Measurements from ENCODE around the gene CDH4. TPM values are rescaled to one million over a fixed set of nuclear protein-coding genes. Genes with fewer than 3 reads are reported as not detected.

The CDH4 gene
- total RNA-seq, 1 donor from 2014 or later: 8.9 TPM

DNA sequence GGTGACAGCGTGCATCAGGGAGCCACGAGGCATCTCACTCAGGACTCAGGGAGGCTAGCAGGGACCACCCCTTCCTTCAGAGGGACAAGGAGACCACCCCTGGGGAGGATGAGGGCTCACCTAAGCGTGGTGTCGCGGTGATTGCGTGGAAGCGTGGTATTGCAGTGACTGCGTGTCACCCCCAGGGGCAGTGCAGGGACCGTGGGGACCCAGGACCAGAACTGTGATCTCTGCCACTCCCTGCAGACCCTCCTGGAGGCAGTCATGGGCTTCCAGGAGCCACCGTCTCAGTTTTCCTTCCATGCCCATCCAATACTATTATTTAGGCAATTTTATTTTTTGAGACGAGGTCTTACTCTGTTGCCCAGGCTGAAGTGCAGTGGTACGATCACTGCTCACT, 666.5 kb downstream of the CDH4 start:
- Mint-ChIP-seq H3K27me3 (ENCODE audit: low read depth) (no peaks in the 10 kb centered on the region), H3K9me3 (no peaks in the 10 kb centered on the region), H3K36me3 (ENCODE audit: low read depth) (no peaks in the 10 kb centered on the region), H3K4me1 (no peaks in the 10 kb centered on the region), H3K27ac (ENCODE audit: unreplicated experiment) (no peak overlapping the region), H3K4me3 (no peak overlapping the region)
- TF ChIP-seq, protein P1, sequence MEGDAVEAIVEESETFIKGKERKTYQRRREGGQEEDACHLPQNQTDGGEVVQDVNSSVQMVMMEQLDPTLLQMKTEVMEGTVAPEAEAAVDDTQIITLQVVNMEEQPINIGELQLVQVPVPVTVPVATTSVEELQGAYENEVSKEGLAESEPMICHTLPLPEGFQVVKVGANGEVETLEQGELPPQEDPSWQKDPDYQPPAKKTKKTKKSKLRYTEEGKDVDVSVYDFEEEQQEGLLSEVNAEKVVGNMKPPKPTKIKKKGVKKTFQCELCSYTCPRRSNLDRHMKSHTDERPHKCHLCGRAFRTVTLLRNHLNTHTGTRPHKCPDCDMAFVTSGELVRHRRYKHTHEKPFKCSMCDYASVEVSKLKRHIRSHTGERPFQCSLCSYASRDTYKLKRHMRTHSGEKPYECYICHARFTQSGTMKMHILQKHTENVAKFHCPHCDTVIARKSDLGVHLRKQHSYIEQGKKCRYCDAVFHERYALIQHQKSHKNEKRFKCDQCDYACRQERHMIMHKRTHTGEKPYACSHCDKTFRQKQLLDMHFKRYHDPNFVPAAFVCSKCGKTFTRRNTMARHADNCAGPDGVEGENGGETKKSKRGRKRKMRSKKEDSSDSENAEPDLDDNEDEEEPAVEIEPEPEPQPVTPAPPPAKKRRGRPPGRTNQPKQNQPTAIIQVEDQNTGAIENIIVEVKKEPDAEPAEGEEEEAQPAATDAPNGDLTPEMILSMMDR (conservative IDR thresholded peaks at IDR 0.05): peak; percentile 31
- DNase-seq (ENCODE audit: low read depth, low spot score): no peak

DNA sequence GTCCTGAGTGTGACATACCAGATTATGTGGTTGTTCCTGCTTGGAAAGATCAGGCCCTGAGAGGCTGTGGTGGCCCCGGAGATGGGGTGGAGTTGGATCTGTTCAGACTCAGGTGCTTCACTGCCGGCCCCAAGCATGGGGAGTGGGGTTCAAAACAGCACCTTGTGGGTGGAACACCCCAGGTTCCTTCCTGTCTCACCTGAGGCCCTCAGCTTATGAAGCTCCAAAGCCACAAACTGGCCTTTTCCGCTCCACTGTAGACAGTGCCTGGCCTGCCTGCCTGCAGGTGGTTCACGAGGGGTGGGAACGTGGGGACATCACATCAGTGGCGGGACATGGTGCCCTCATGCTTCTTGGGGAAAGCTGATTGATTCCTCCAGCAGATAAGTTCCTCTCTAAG, 667.2 kb downstream of the CDH4 start:
- Mint-ChIP-seq H3K36me3 (ENCODE audit: low read depth) (no peaks in the 10 kb centered on the region), H3K27ac (ENCODE audit: unreplicated experiment) (no peak overlapping the region), H3K4me1 (no peaks in the 10 kb centered on the region), H3K27me3 (ENCODE audit: low read depth) (no peaks in the 10 kb centered on the region), H3K9me3 (no peaks in the 10 kb centered on the region), H3K4me3 (no peak overlapping the region)
- TF ChIP-seq, protein P1 (conservative IDR thresholded peaks at IDR 0.05): no peak
- DNase-seq (ENCODE audit: low read depth, low spot score): no peak

DNA sequence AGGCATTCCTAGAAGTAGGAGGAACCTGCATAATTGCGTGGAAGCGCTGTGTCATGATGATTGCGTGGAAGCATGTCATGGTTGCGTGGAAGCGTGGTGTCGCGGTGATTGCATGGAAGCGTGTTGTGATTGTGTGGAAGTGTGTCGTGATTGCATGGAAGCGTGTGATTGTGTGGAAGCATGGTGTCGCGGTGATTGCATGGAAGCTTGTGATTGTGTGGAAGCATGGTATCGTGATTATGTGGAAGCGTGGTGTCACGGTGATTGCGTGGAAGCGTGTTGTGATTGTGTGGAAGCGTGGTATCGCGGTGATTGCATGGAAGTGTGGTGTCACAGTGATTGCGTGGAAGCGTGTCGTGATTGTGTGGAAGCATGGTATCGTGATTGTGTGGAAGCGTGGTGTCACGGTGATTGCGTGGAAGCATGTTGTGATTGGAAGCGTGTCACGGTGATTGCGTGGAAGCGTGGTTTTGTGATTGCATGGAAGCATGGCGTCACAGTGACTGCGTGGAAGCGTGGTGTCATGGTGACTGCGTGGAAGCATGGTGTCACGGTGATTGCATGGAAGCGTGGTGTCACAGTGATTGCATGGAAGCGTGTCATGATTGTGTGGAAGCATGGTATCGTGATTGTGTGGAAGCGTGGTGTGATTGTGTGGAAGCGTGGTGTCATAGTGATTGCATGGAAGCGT, 667.8 kb downstream of the CDH4 start:
- TF ChIP-seq, protein P1 (conservative IDR thresholded peaks at IDR 0.05): no peak
- no peaks in the 10 kb centered on the region for H3K4me1 Mint-ChIP-seq
- H3K9me3 Mint-ChIP-seq: no peaks in the 10 kb centered on the region
- DNase-seq (ENCODE audit: low read depth, low spot score): no peak
- no peak overlapping the region for H3K4me3 Mint-ChIP-seq
- H3K27me3 Mint-ChIP-seq (ENCODE audit: low read depth): no peaks in the 10 kb centered on the region
- H3K27ac Mint-ChIP-seq (ENCODE audit: unreplicated experiment): no peak overlapping the region
- no peaks in the 10 kb centered on the region for H3K36me3 Mint-ChIP-seq (ENCODE audit: low read depth)

DNA sequence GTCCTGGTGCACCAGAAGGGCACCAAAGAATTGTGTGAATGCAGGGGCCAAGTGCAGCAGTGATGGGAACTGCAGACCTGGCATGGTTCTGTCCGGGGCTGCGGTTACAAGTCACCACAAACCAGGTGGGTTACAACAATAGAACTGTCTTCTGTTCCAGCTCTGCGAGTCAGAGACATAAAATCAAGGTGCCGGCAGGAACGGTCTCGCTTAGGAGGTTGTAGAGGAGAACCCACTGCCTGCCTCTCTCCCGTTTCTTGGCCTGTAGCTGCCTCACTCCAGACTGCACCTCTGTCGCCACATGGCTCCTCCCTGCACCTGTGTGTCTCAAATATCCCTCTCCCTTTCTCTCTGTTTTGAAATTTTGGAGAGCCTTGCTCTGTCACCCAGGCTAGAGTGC, 670.4 kb downstream of the CDH4 start:
- Mint-ChIP-seq H3K4me1 (no peaks in the 10 kb centered on the region), H3K9me3 (no peaks in the 10 kb centered on the region), H3K36me3 (ENCODE audit: low read depth) (no peaks in the 10 kb centered on the region), H3K4me3 (no peak overlapping the region), H3K27me3 (ENCODE audit: low read depth) (no peaks in the 10 kb centered on the region), H3K27ac (ENCODE audit: unreplicated experiment) (no peak overlapping the region)
- DNase-seq (ENCODE audit: low read depth, low spot score): no peak
- TF ChIP-seq, protein P1 (conservative IDR thresholded peaks at IDR 0.05): no peak

DNA sequence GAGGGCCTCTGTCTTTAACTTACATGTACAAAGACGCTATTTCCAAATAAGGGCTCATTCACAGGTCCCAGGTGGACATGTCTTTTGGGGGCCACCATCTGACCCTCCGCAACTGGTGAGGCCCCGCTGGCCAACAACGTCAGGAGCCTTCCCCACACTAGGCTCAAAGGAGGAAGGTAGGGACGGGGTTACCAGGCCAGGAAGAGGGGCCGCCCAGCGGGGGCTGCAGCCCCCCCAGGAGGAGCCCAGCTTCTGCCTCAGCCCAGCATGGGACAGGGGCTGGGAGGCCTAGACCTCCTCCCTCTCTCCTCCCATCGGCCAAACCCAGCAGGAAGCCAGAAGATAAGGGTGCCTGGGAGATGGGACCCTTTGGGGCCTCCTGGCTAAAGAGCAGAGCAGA, 670.9 kb downstream of the CDH4 start:
- TF ChIP-seq, protein P1 (conservative IDR thresholded peaks at IDR 0.05): no peak
- no peak for DNase-seq (ENCODE audit: low read depth, low spot score)
- no peaks in the 10 kb centered on the region for H3K9me3 Mint-ChIP-seq
- no peak overlapping the region for H3K27ac Mint-ChIP-seq (ENCODE audit: unreplicated experiment)
- no peaks in the 10 kb centered on the region for H3K36me3 Mint-ChIP-seq (ENCODE audit: low read depth)
- no peak overlapping the region for H3K4me3 Mint-ChIP-seq
- H3K27me3 Mint-ChIP-seq (ENCODE audit: low read depth): no peaks in the 10 kb centered on the region
- no peaks in the 10 kb centered on the region for H3K4me1 Mint-ChIP-seq

Measured in neural crest cell (in vitro differentiated cells).